ENCODE results near the gene SHF.
A peak's percentile ranks its signal among the peaks of the same experiment; 100 is the strongest.

- TF ChIP-seq, protein P1, sequence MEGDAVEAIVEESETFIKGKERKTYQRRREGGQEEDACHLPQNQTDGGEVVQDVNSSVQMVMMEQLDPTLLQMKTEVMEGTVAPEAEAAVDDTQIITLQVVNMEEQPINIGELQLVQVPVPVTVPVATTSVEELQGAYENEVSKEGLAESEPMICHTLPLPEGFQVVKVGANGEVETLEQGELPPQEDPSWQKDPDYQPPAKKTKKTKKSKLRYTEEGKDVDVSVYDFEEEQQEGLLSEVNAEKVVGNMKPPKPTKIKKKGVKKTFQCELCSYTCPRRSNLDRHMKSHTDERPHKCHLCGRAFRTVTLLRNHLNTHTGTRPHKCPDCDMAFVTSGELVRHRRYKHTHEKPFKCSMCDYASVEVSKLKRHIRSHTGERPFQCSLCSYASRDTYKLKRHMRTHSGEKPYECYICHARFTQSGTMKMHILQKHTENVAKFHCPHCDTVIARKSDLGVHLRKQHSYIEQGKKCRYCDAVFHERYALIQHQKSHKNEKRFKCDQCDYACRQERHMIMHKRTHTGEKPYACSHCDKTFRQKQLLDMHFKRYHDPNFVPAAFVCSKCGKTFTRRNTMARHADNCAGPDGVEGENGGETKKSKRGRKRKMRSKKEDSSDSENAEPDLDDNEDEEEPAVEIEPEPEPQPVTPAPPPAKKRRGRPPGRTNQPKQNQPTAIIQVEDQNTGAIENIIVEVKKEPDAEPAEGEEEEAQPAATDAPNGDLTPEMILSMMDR (IDR thresholded peaks at IDR 0.05), result peak; percentile 85
- TF ChIP-seq ZFX (IDR thresholded peaks at IDR 0.05; ENCODE audit: borderline replicate concordance), result no peak
These were observed 61.1 kb downstream of the SHF start for GRCh38 chr15:45126535-45127158.

Data from 22Rv1 (cell line).